OCI-LY7 (cell line): Measurements from ENCODE around the gene GSK3A. TPM values are rescaled to one million over a fixed set of nuclear protein-coding genes. Genes with fewer than 3 reads are reported as not detected.

Experiments
- BruUV-seq: library from RNA; stranded (reverse); fragments of 400-500 nt; replicated peaks from 2 replicates; lab custom pipeline; 2021; lab: Mats Ljungman, UMichigan
- CTCF ChIA-PET: fragments of 300-600 bp; sonication (Branson Sonifier 250); formaldehyde crosslinking; loops from one replicate; lab custom pipeline; 2022; ENCODE audit warnings: antibody characterized with exemption; ENCODE audit not compliant: unreplicated experiment; lab: Charles Lee
- POLR2A ChIA-PET: fragments of 300-600 bp; sonication (Branson Sonifier 250); formaldehyde crosslinking; loops from one replicate; lab custom pipeline; 2022; ENCODE audit warnings: antibody characterized with exemption; lab: Charles Lee
- DNase-seq: peaks from one replicate; pipeline ENCODE4 v3.0.0-alpha.2; 2015; ENCODE audit warnings: low spot score
- H2AFZ ChIP-seq: fragments of 200-600 bp; sonication (generic), shearing (Covaris generic); 2 replicates; pipeline ENCODE4 v1.6.1; 2014; ENCODE audit warnings: mild to moderate bottlenecking, antibody characterized with exemption, low read length, moderate library complexity
- H3K27ac ChIP-seq: fragments of 200-600 bp; sonication (generic); 2 replicates; pipeline ENCODE4 v1.5.1; 2014; ENCODE audit warnings: mixed run types, low read depth, mild to moderate bottlenecking, moderate library complexity, low read length, inconsistent platforms; ENCODE audit not compliant: poor library complexity, severe bottlenecking
- H3K36me3 ChIP-seq: fragments of 200-600 bp; sonication (generic); 2 replicates; pipeline ENCODE4 v1.6.1; 2014; ENCODE audit warnings: mild to moderate bottlenecking, antibody characterized with exemption, low read length, moderate library complexity, mixed read lengths; ENCODE audit not compliant: insufficient read depth
- H3K4me1 ChIP-seq: fragments of 200-600 bp; sonication (generic); 2 replicates; pipeline ENCODE4 v1.5.1; 2014; ENCODE audit warnings: mild to moderate bottlenecking, low read length; ENCODE audit not compliant: insufficient read depth, poor library complexity, severe bottlenecking
- H3K4me2 ChIP-seq: fragments of 200-600 bp; sonication (generic); 2 replicates; pipeline ENCODE4 v1.6.1; 2014; ENCODE audit warnings: mild to moderate bottlenecking, low read length
- H3K4me3 ChIP-seq: fragments of 200-600 bp; sonication (generic); 2 replicates; pipeline ENCODE4 v1.5.1; 2014; ENCODE audit warnings: mild to moderate bottlenecking, low read depth, low read length; ENCODE audit not compliant: poor library complexity, severe bottlenecking
- H3K79me2 ChIP-seq: fragments of 200-600 bp; sonication (generic); 2 replicates; pipeline ENCODE4 v1.6.1; 2016; ENCODE audit warnings: low read depth, mild to moderate bottlenecking, low read length, moderate library complexity, mixed read lengths; ENCODE audit not compliant: insufficient read depth
- H3K9me2 ChIP-seq: fragments of 200-600 bp; sonication (generic); 2 replicates; pipeline ENCODE4 v1.6.1; 2016; ENCODE audit warnings: mild to moderate bottlenecking, low read length, mixed read lengths; ENCODE audit not compliant: insufficient read depth
- H3K9me3 ChIP-seq: fragments of 200-600 bp; sonication (generic); 2 replicates; pipeline ENCODE4 v1.6.1; 2014; ENCODE audit warnings: mild to moderate bottlenecking, mixed run types, low read length, mixed read lengths
- H4K20me1 ChIP-seq: fragments of 200-600 bp; sonication (generic); 2 replicates; pipeline ENCODE4 v1.6.1; 2014; ENCODE audit warnings: mild to moderate bottlenecking, antibody characterized with exemption, low read length, moderate library complexity, mixed read lengths; ENCODE audit not compliant: insufficient read depth
- EZH2phosphoT487 ChIP-seq: fragments of 200-600 bp; sonication (generic); IDR thresholded peaks from 2 replicates; pipeline ENCODE4 v1.6.1; 2018; ENCODE audit warnings: low read depth, borderline replicate concordance, mild to moderate bottlenecking, mixed run types, antibody characterized with exemption, low read length, moderate library complexity, mixed read lengths
- intact Hi-C: fragments of 100-400 bp; cut with micrococcal nuclease; formaldehyde crosslinking; loops from one replicate; pipeline ENCODE4 v1.10.0; 2022; ENCODE audit not compliant: unreplicated experiment
- total RNA-seq, 2 experiments: library from RNA; depleted of rRNA in 1 of 2; stranded (reverse); fragments of >200 nt in 1 of 2; shearing (Covaris generic) in 1 of 2; gene quantifications; 2 replicates each; pipeline ENCODE4 v1.2.3, GENCODE V29; 2014 to 2022
- TF ChIP-seq, protein P1 (sequence below): fragments of 200-600 bp; sonication (generic); conservative IDR thresholded peaks from 2 replicates; pipeline ENCODE4 v1.5.1; 2014; ENCODE audit warnings: mild to moderate bottlenecking, antibody characterized with exemption, low read length, moderate library complexity, mixed read lengths

The GSK3A gene
- total RNA-seq, 2 experiments from 2014 or later: 20.9 to 29.2 TPM

DNA sequence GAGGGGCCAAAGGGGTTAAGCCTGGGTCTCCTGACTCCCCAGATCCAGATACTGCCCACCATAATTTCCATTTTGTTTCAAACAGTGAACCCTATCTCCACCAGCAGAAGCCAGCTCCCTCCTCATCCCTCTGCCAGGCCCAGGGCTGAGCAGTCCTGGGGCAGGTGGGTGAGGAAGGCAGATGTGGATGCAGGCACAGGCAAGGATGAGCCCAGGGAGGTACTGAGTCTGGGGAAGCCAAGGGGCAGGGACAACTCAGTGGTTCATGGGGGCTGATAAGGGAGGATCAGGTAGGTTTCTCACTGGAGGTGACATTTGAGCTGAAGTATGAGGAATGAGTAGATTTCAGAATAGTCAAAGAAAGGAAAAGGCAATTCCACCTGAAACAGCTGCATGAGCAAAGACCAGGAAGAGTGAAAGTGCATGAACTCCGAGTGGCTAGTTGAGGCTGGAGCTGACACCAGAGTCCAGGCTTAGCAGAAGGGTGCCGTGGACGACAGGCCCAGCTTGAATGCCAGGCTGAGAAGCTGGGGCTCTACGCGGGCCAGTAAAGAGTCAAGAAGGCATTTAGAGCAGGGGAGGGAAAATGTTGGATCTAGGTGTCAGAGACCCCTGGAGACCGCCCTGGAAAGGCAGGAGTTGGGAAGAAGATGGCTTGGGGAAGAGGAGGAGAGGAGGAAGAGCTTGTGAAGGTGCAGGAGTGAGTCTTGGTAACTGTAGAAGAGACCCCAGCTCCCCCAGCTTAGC lies 36.9 kb upstream of the GSK3A start:
- BruUV-seq: no TSS peak
- H3K4me1 ChIP-seq: peaks cover 41% of the 10 kb centered on the region
- H3K4me2 ChIP-seq: peak overlapping the region; percentile 93
- 0 out of 2 replicates have a peak, but pooled peaks cover 8% of the 10 kb centered on the region for H3K36me3 ChIP-seq
- H4K20me1 ChIP-seq: no peaks in the 10 kb centered on the region
- no peak for DNase-seq
- intact Hi-C loops: no loop called here
- peak overlapping the region; percentile 82 for H3K27ac ChIP-seq
- no peaks in the 10 kb centered on the region for H3K79me2 ChIP-seq
- H3K9me2 ChIP-seq: no peaks in the 10 kb centered on the region
- POLR2A ChIA-PET: interaction anchor here (1.0 to 2.6 kb wide), 5 partner anchors 9 to 147 kb away, joined by 3 to 11 read pairs (median 5); partner anchors contain the start of genes ERF, GSK3A and POU2F2
- TF ChIP-seq EZH2phosphoT487: no peak
- CTCF ChIA-PET: interaction anchor here (1.6 kb wide), 1 partner anchor 9 kb away, joined by 10 read pairs; no protein-coding TSS in a partner anchor
- H2AFZ ChIP-seq: no peak overlapping the region
- no peaks in the 10 kb centered on the region for H3K9me3 ChIP-seq
- peak overlapping the region; percentile 83 for H3K4me3 ChIP-seq

DNA sequence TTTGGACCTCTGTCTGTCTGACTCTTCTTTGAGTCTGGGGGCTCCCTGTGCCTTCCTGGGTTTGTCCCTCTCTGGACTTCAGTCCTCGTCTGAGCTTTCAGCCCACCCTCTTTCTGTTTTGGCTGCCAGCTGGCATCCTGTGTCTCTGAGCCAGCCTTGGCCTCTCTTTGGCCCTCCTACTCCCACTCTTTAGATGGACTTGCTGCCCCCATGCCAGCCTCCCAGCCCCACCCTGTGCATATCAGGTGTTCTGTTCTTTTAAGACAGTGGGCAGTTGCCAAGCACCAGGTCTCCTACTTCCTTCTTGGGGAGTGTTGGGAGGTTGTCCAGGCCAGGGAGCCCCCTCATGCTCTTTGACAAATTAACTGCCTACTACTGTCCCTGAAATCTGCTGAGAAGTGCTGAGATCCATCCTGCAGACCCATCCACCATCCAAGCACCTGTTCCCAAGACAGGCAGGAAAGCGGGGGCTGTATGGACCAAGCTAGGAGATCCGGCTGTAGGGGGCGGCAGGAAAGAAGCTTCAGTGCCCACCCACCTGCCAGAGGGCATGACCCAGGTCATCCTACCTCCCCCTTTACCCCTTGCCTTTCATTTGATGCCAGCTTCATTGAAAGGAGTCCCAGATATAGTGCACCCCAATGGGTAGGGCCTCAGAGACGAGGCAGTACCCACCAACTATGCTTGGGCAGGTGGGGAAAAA lies 36.2 kb upstream of the GSK3A start:
- H3K4me2 ChIP-seq: peak overlapping the region; percentile 93
- H3K36me3 ChIP-seq: 0 out of 2 replicates have a peak, but pooled peaks cover 8% of the 10 kb centered on the region
- TF ChIP-seq, protein P1, sequence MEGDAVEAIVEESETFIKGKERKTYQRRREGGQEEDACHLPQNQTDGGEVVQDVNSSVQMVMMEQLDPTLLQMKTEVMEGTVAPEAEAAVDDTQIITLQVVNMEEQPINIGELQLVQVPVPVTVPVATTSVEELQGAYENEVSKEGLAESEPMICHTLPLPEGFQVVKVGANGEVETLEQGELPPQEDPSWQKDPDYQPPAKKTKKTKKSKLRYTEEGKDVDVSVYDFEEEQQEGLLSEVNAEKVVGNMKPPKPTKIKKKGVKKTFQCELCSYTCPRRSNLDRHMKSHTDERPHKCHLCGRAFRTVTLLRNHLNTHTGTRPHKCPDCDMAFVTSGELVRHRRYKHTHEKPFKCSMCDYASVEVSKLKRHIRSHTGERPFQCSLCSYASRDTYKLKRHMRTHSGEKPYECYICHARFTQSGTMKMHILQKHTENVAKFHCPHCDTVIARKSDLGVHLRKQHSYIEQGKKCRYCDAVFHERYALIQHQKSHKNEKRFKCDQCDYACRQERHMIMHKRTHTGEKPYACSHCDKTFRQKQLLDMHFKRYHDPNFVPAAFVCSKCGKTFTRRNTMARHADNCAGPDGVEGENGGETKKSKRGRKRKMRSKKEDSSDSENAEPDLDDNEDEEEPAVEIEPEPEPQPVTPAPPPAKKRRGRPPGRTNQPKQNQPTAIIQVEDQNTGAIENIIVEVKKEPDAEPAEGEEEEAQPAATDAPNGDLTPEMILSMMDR: no peak
- TF ChIP-seq EZH2phosphoT487: no peak
- ChIA-PET POLR2A (interaction anchor here (1.1 to 2.6 kb wide), 3 partner anchors 8 to 36 kb away, joined by 3 to 11 read pairs (median 9); partner anchors contain the start of gene GSK3A), CTCF (no interaction called here)
- H3K4me3 ChIP-seq: peak overlapping the region; percentile 83
- no peak overlapping the region for H2AFZ ChIP-seq
- no peak for DNase-seq
- H3K79me2 ChIP-seq: no peaks in the 10 kb centered on the region
- H4K20me1 ChIP-seq: no peaks in the 10 kb centered on the region
- H3K9me3 ChIP-seq: no peaks in the 10 kb centered on the region
- no TSS peak for BruUV-seq
- H3K4me1 ChIP-seq: peaks cover 41% of the 10 kb centered on the region
- no peaks in the 10 kb centered on the region for H3K9me2 ChIP-seq
- peak overlapping the region; percentile 82 for H3K27ac ChIP-seq
- intact Hi-C loops: no loop called here

DNA sequence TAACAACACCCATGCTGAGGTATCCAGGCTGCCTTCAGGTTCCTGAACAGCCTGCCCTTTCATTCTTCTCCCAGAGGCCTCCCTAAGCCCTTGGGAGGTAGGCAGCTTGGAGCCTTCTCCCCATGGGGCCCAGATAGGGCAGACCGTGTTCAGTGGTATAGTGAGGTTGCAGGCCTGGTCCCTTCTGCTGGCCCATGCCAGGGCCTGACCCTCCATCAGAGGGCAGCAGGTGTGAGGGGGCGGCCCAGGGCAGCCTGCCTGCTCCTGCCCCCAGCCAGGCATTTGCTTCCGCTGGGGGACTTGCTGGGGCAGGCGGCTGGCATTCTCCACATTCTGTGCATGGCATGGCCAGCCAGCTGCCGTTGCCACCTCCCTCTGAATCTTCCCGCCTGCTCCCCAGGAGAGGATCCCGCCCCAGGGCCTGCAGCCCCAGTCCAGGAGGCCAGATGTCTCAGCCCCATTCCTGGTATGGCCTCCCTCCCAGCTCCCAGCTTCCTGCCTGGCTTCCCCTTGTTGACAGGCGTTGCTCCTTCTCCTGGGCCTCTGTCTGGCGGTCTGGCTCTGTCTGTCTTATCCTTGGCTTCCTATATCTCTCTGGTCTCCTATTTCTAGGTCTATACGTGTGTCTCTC lies 35.5 kb upstream of the GSK3A start:
- ChIA-PET CTCF (no interaction called here), POLR2A (interaction anchor here (1.1 kb wide), 1 partner anchor 31 kb away, joined by 3 read pairs; no protein-coding TSS in a partner anchor)
- no peak for DNase-seq
- H3K4me2 ChIP-seq: no peak overlapping the region
- H3K4me1 ChIP-seq: peaks cover 36% of the 10 kb centered on the region
- H3K9me3 ChIP-seq: no peaks in the 10 kb centered on the region
- BruUV-seq: no TSS peak
- H2AFZ ChIP-seq: no peak overlapping the region
- TF ChIP-seq, protein P1: no peak
- no peak for TF ChIP-seq EZH2phosphoT487
- no peak overlapping the region for H3K4me3 ChIP-seq
- H4K20me1 ChIP-seq: no peaks in the 10 kb centered on the region
- H3K9me2 ChIP-seq: no peaks in the 10 kb centered on the region
- no peaks in the 10 kb centered on the region for H3K79me2 ChIP-seq
- no peak overlapping the region for H3K27ac ChIP-seq
- intact Hi-C loops: no loop called here
- H3K36me3 ChIP-seq: 0 out of 2 replicates have a peak, but pooled peaks cover 8% of the 10 kb centered on the region
